Measurements from ENCODE around the gene FER1L5.

Gene FER1L5

GRCh38 chr2:96695602-96696001 lies 53.0 kb downstream of the FER1L5 start:
- DNase-seq (ENCODE audit: low read depth), result no peak

- no peak for DNase-seq (ENCODE audit: low read depth)
These were observed 54.9 kb downstream of the FER1L5 start for GRCh38 chr2:96697476-96697875.

- DNase-seq (ENCODE audit: low read depth), result no peak
These were observed 55.8 kb downstream of the FER1L5 start for GRCh38 chr2:96698221-96698861.

GRCh38 chr2:96699021-96699420 lies 56.5 kb downstream of the FER1L5 start:
- no peak for DNase-seq (ENCODE audit: low read depth)

GRCh38 chr2:96699621-96700020 lies 57.1 kb downstream of the FER1L5 start:
- DNase-seq (ENCODE audit: low read depth), result no peak

GRCh38 chr2:96700086-96700485 lies 57.5 kb downstream of the FER1L5 start:
- DNase-seq (ENCODE audit: low read depth), result no peak

GRCh38 chr2:96701636-96702035 lies 59.1 kb downstream of the FER1L5 start:
- no peak for DNase-seq (ENCODE audit: low read depth)

GRCh38 chr2:96702098-96702785 lies 59.7 kb downstream of the FER1L5 start:
- no peak for DNase-seq (ENCODE audit: low read depth)

GRCh38 chr2:96703021-96703751 lies 60.6 kb downstream of the FER1L5 start:
- no peak for DNase-seq (ENCODE audit: low read depth)

- DNase-seq (ENCODE audit: low read depth), result no peak
These were observed 68.4 kb downstream of the FER1L5 start for GRCh38 chr2:96710985-96711384.

GRCh38 chr2:96715658-96716057 lies 73.1 kb downstream of the FER1L5 start:
- no peak for DNase-seq (ENCODE audit: low read depth)

- no peak for DNase-seq (ENCODE audit: low read depth)
These were observed 73.8 kb downstream of the FER1L5 start for GRCh38 chr2:96716388-96716787.

GRCh38 chr2:96726131-96726530 lies 83.6 kb downstream of the FER1L5 start:
- DNase-seq (ENCODE audit: low read depth), result no peak

GRCh38 chr2:96727431-96727830 lies 84.9 kb downstream of the FER1L5 start:
- DNase-seq (ENCODE audit: low read depth), result no peak

- no peak for DNase-seq (ENCODE audit: low read depth)
These were observed 87.2 kb downstream of the FER1L5 start for GRCh38 chr2:96729748-96730147.

GRCh38 chr2:96730212-96730611 lies 87.6 kb downstream of the FER1L5 start:
- no peak for DNase-seq (ENCODE audit: low read depth)

GRCh38 chr2:96733931-96734330 lies 91.4 kb downstream of the FER1L5 start:
- no peak for DNase-seq (ENCODE audit: low read depth)

GRCh38 chr2:96734880-96735583 lies 92.5 kb downstream of the FER1L5 start:
- no peak for DNase-seq (ENCODE audit: low read depth)

GRCh38 chr2:96737251-96737650 lies 94.7 kb downstream of the FER1L5 start:
- no peak for DNase-seq (ENCODE audit: low read depth)

GRCh38 chr2:96737831-96738230 lies 95.3 kb downstream of the FER1L5 start:
- DNase-seq (ENCODE audit: low read depth), result no peak

GRCh38 chr2:96739076-96739632 lies 96.6 kb downstream of the FER1L5 start:
- DNase-seq (ENCODE audit: low read depth), result no peak
